Measurements from ENCODE around the gene ZFYVE19. TPM values are rescaled to one million over a fixed set of nuclear protein-coding genes. Genes with fewer than 3 reads are reported as not detected.

The ZFYVE19 gene
- polyA plus RNA-seq, 1 donor = 25.6 TPM

- H3K4me1 ChIP-seq (ENCODE audit: control insufficient read depth, insufficient read depth, low read length) = peaks cover 34% of the 10 kb centered on the region
- no CpG with 5 or more reads among the region's 8 CpGs for whole genome bisulfite sequencing (ENCODE audit: insufficient coverage, low lambda C conversion rate)
- H3K4me3 ChIP-seq (ENCODE audit: low read length) = peak overlapping the region; percentile 74
- H3K9me3 ChIP-seq (ENCODE audit: control insufficient read depth, low read depth, low read length) = no peaks in the 10 kb centered on the region
- peak overlapping the region; percentile 80 for H3K27ac ChIP-seq (ENCODE audit: low read length)
- DNase-seq = peak; percentile 91 to 94
- peaks cover 7% of the 10 kb centered on the region for H3K36me3 ChIP-seq (ENCODE audit: control insufficient read depth, insufficient read depth, low read length)
- peaks cover 11% of the 10 kb centered on the region for H3K27me3 ChIP-seq (ENCODE audit: control insufficient read depth, insufficient read depth, low read length)
These were observed 38.8 kb downstream of the ZFYVE19 start for GRCh38 chr15:40845511-40846284.

GRCh38 chr15:40846841-40847222 lies 39.9 kb downstream of the ZFYVE19 start:
- H3K27ac ChIP-seq (ENCODE audit: low read length) = peak overlapping the region; percentile 80
- peak overlapping the region; percentile 74 for H3K4me3 ChIP-seq (ENCODE audit: low read length)
- no peaks in the 10 kb centered on the region for H3K9me3 ChIP-seq (ENCODE audit: control insufficient read depth, low read depth, low read length)
- peaks cover 11% of the 10 kb centered on the region for H3K36me3 ChIP-seq (ENCODE audit: control insufficient read depth, insufficient read depth, low read length)
- DNase-seq = peak in 1 of 2 donors; percentile 70
- H3K4me1 ChIP-seq (ENCODE audit: control insufficient read depth, insufficient read depth, low read length) = peaks cover 44% of the 10 kb centered on the region
- H3K27me3 ChIP-seq (ENCODE audit: control insufficient read depth, insufficient read depth, low read length) = peaks cover 11% of the 10 kb centered on the region

GRCh38 chr15:40847223-40847961 lies 40.5 kb downstream of the ZFYVE19 start:
- Histone ChIP-seq H3K27ac (ENCODE audit: low read length) (peak overlapping the region; percentile 80), H3K27me3 (ENCODE audit: control insufficient read depth, insufficient read depth, low read length) (peaks cover 11% of the 10 kb centered on the region), H3K36me3 (ENCODE audit: control insufficient read depth, insufficient read depth, low read length) (peaks cover 15% of the 10 kb centered on the region), H3K9me3 (ENCODE audit: control insufficient read depth, low read depth, low read length) (no peaks in the 10 kb centered on the region), H3K4me3 (ENCODE audit: low read length) (peak overlapping the region; percentile 74), H3K4me1 (ENCODE audit: control insufficient read depth, insufficient read depth, low read length) (peaks cover 49% of the 10 kb centered on the region)
- peak; percentile 97 to 99 for DNase-seq
- no CpG with 5 or more reads among the region's 7 CpGs for WGBS (ENCODE audit: insufficient coverage, low lambda C conversion rate)

- Histone ChIP-seq H3K4me3 (ENCODE audit: low read length) (no peak overlapping the region), H3K36me3 (ENCODE audit: control insufficient read depth, insufficient read depth, low read length) (peaks cover 44% of the 10 kb centered on the region), H3K27ac (ENCODE audit: low read length) (peak overlapping the region; percentile 75), H3K4me1 (ENCODE audit: control insufficient read depth, insufficient read depth, low read length) (peaks cover 51% of the 10 kb centered on the region), H3K9me3 (ENCODE audit: control insufficient read depth, low read depth, low read length) (no peaks in the 10 kb centered on the region), H3K27me3 (ENCODE audit: control insufficient read depth, insufficient read depth, low read length) (no peaks in the 10 kb centered on the region)
- WGBS (ENCODE audit: insufficient coverage, low lambda C conversion rate) = 84% methylated on average over 2 of the region's 8 CpGs
- DNase-seq = peak in 1 of 2 donors; percentile 70
These were observed 43.8 kb downstream of the ZFYVE19 start for GRCh38 chr15:40850576-40851112.

- Histone ChIP-seq H3K4me1 (ENCODE audit: control insufficient read depth, insufficient read depth, low read length) (peaks cover 50% of the 10 kb centered on the region), H3K36me3 (ENCODE audit: control insufficient read depth, insufficient read depth, low read length) (peaks cover 61% of the 10 kb centered on the region), H3K9me3 (ENCODE audit: control insufficient read depth, low read depth, low read length) (no peaks in the 10 kb centered on the region), H3K27ac (ENCODE audit: low read length) (peak overlapping the region; percentile 69), H3K27me3 (ENCODE audit: control insufficient read depth, insufficient read depth, low read length) (no peaks in the 10 kb centered on the region), H3K4me3 (ENCODE audit: low read length) (no peak overlapping the region)
- WGBS (ENCODE audit: insufficient coverage, low lambda C conversion rate) = no CpG with 5 or more reads among the region's 5 CpGs
- peak; percentile 74 to 81 for DNase-seq
These were observed 45.6 kb downstream of the ZFYVE19 start for GRCh38 chr15:40852529-40852928.

- Histone ChIP-seq H3K9me3 (ENCODE audit: control insufficient read depth, low read depth, low read length) (no peaks in the 10 kb centered on the region), H3K36me3 (ENCODE audit: control insufficient read depth, insufficient read depth, low read length) (peaks cover 61% of the 10 kb centered on the region), H3K27ac (ENCODE audit: low read length) (peak overlapping the region; percentile 69), H3K4me1 (ENCODE audit: control insufficient read depth, insufficient read depth, low read length) (peaks cover 42% of the 10 kb centered on the region), H3K4me3 (ENCODE audit: low read length) (no peak overlapping the region), H3K27me3 (ENCODE audit: control insufficient read depth, insufficient read depth, low read length) (no peaks in the 10 kb centered on the region)
- DNase-seq = no peak
- no CpG with 5 or more reads among the region's 16 CpGs for WGBS (ENCODE audit: insufficient coverage, low lambda C conversion rate)
These were observed 46.5 kb downstream of the ZFYVE19 start for GRCh38 chr15:40853241-40853890.

GRCh38 chr15:40854161-40854560 lies 47.3 kb downstream of the ZFYVE19 start:
- no peak for DNase-seq
- Histone ChIP-seq H3K36me3 (ENCODE audit: control insufficient read depth, insufficient read depth, low read length) (peaks cover 66% of the 10 kb centered on the region), H3K4me3 (ENCODE audit: low read length) (no peak overlapping the region), H3K27ac (ENCODE audit: low read length) (no peak overlapping the region), H3K27me3 (ENCODE audit: control insufficient read depth, insufficient read depth, low read length) (no peaks in the 10 kb centered on the region), H3K4me1 (ENCODE audit: control insufficient read depth, insufficient read depth, low read length) (peaks cover 41% of the 10 kb centered on the region), H3K9me3 (ENCODE audit: control insufficient read depth, low read depth, low read length) (no peaks in the 10 kb centered on the region)
- WGBS (ENCODE audit: insufficient coverage, low lambda C conversion rate) = no CpG with 5 or more reads among the region's 10 CpGs

- H3K36me3 ChIP-seq (ENCODE audit: control insufficient read depth, insufficient read depth, low read length) = peaks cover 58% of the 10 kb centered on the region
- H3K9me3 ChIP-seq (ENCODE audit: control insufficient read depth, low read depth, low read length) = no peaks in the 10 kb centered on the region
- H3K4me1 ChIP-seq (ENCODE audit: control insufficient read depth, insufficient read depth, low read length) = peaks cover 41% of the 10 kb centered on the region
- H3K27ac ChIP-seq (ENCODE audit: low read length) = no peak overlapping the region
- no peak overlapping the region for H3K4me3 ChIP-seq (ENCODE audit: low read length)
- H3K27me3 ChIP-seq (ENCODE audit: control insufficient read depth, insufficient read depth, low read length) = no peaks in the 10 kb centered on the region
- no peak for DNase-seq
- WGBS (ENCODE audit: insufficient coverage, low lambda C conversion rate) = no CpG with 5 or more reads among the region's 13 CpGs
These were observed 48.9 kb downstream of the ZFYVE19 start for GRCh38 chr15:40855706-40856234.

GRCh38 chr15:40856746-40857145 lies 49.9 kb downstream of the ZFYVE19 start:
- Histone ChIP-seq H3K36me3 (ENCODE audit: control insufficient read depth, insufficient read depth, low read length) (peaks cover 55% of the 10 kb centered on the region), H3K27me3 (ENCODE audit: control insufficient read depth, insufficient read depth, low read length) (no peaks in the 10 kb centered on the region), H3K9me3 (ENCODE audit: control insufficient read depth, low read depth, low read length) (no peaks in the 10 kb centered on the region), H3K4me1 (ENCODE audit: control insufficient read depth, insufficient read depth, low read length) (peaks cover 35% of the 10 kb centered on the region), H3K27ac (ENCODE audit: low read length) (peak overlapping the region; percentile 67), H3K4me3 (ENCODE audit: low read length) (no peak overlapping the region)
- WGBS (ENCODE audit: insufficient coverage, low lambda C conversion rate) = no CpG with 5 or more reads among the region's 8 CpGs
- no peak for DNase-seq
